ENCODE data around the gene TFR2.

The TFR2 gene

GRCh38 chr7:100649826-100650565 lies 8.6 kb upstream of the TFR2 start:
- FAIRE-seq, result no peak

DNA sequence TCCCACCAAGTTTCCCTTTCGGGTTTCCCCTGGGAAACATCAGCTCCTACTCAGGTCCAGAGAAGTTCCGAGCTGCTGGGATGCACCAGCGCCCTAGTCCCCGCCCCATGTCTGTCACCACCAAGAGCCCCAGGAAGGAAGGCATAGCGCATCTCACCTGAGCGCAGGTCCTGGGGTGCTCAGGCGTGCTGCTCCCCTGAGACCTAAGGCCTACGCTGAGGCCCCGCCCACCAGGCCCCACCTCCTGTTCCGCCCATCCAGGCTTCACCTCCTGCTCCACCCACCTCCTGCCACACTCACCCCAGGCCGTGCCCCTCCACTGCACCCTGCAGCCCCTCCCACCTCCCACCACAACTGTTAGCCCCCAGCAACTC lies 1.2 kb upstream of the TFR2 start:
- no peak for FAIRE-seq

GRCh38 chr7:100641860-100642533 lies 645 bp upstream of the TFR2 start:
- no peak for FAIRE-seq

DNA sequence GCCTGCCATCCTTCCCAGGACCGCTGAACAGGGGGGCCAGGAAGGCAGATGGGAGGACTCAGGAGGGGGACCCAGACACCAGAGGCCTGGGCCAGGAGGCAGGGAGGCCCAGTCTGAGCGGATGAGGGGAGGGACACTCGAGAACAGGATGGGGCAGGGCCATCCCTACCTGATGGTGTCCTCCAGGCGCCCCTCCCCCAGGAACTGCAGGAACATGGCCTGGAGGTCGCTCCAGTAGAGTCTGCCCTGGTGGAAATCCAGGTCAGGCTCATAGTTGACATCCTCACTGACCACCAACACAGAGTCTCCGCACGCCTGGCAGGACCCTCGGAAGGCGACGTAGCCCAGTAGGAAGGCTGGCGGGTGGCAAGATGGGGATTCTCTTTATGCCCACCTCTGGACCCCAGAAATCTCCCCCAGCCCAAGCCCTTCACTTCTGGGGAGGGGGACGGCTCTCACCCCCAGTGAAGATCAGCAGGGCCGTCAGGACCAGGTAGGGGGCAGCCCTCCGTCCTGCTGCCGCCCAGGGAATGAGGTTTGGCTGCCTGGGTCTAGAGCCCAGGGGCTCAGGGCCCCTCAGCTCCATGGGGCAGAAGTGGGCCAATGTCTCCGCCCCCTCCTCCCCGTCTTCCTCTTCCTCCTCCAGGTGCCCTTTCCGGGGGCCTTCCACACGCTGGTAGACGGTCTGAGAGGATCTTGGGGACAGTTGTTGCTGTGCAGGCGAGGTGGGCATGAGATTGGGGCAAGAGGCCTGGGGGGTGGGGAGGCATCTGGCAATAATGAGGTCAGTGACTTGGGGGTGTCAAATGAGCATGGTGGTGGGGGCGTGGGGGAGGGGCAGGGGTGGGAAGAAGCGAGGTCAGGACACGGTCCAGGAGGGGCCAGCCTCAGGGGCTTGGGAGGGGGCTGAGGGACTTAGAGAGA lies 573 bp downstream of the TFR2 start:
- no peak for FAIRE-seq

DNA sequence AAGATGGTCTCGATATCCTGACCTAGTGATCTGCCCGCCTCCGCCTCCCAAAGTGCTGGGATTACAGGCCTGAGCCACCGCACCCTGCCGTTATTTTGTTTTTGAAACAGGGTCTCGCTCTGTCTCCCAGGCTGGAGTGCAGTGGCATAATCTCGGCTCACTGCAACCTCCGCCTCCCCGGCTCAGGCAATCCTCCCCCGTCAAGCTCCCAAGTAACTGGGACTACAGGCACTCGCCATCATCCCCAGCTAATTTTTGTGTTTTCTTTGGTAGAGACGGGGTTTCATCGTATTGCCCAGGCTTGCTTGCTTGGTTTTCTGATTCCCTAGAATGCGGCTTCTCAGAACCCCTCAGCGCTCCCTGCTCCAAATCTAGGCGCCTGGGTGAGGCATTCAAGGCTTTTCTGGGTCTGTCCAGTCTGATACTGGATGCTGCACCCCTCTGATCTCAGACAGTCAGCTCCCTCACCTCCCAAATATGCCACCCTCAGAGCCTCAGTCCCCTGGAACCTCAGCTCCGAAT lies 1.3 kb downstream of the TFR2 start:
- FAIRE-seq, result no peak

DNA sequence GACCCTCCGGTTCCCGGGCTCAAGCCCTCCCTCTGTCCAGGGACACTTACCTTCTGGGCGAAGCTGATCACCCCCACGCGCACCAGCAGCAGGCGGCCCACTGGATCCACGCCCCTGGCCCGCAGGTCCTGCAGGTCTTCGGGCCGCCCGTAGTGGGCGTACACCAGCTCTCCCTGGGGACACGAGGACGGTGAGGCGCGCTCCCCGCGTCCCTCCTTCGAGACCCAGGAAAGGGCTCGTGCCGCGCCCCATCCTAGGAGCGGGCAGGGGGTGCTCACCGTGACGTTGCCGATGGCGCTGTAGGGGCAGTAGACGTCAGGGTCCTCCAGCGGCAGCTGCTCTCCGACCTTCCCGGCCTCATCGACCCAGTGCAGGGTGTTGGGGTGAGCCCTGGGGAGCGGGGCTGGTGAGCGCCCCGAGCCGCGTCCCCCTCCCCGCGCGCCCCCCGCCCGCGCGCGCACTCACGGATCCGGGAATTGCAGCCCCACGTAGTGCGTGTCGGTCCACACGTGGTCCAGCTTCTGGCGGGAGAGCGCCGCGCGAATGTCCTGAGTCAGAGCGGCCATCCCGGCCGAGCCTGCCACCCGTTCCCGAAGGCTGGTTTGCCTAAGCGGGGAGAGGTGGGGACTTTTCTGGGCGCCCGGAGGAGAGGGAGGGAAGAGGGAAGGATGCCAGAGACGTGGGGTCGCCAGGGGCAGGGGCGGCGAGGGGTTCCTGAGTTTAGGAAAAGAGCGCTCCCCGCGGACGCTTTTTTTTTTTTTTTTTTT lies 8.2 kb downstream of the TFR2 start:
- FAIRE-seq, result no peak

DNA sequence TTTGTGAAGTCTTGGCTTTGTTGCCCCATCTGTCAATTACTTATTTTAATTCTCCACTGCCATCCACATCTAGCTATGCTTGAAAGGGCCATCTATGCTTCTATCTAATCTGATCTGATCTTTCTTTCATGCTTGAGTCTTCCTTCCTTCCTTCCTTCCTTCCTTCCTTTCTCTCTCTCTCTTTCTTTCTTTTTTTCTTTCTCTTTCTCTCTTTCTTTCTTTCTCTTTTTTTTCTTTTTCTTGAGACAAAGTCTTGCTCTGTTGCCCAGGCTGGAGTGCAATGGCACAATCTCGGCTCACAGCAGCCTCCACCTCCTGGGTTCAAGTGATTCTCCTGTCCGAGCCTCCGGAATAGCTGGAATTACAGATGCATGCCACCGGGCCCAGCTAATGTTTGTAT lies 11.3 kb downstream of the TFR2 start:
- FAIRE-seq, result no peak

- no peak for FAIRE-seq
Measured at GRCh38 chr7:100629117-100629716, 12.1 kb downstream of the TFR2 start.

GRCh38 chr7:100627238-100627549 lies 14.2 kb downstream of the TFR2 start:
- no peak for FAIRE-seq

GRCh38 chr7:100626530-100627237 lies 14.7 kb downstream of the TFR2 start:
- FAIRE-seq, result no peak

- FAIRE-seq, result no peak
Measured at GRCh38 chr7:100626055-100626454, 15.3 kb downstream of the TFR2 start.

DNA sequence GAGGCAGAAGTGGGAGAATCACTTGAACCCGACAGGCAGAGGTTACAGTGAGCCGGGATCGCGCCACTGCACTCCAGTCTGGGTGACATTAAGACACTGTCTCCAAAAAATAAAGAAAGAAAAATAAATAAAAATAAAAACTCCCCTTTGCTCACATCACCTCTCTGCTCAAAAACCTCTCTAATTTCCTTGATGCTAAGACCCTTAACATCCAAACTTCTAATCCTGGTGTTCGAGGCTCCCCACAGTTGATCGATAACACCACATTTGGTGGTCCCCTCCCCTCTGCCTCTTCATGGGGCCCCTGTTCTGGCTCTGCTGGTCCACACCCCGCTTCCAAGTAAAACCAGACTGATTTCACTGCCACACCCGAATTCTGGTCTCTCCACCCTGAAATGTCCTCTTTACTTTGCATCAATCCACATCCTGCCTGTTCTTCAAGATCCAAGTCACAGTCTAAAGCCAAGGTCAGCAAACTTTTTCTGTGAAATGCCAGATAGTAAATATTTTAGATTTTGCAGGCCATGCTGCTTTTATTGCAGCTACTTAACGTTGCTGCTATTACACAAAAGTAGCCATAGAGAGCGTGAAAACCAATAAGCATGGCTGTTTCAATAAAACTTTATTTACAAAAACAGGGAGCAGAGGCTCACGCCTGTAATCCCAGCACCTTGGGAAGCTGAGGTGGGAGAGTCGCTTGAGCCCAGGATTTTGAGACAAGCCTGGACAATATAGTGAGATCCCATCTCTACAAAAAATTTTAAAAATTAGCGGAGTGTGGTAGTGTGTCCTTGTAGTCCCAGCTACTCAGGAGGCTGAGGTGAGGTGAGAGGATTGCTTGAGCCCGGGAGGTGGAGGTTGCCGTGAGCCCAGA lies 17.2 kb downstream of the TFR2 start:
- FAIRE-seq, result no peak

- no peak for FAIRE-seq
Measured at GRCh38 chr7:100621554-100621953, 19.8 kb downstream of the TFR2 start.

GRCh38 chr7:100620804-100621203 lies 20.5 kb downstream of the TFR2 start:
- no peak for FAIRE-seq

- FAIRE-seq, result no peak
Measured at GRCh38 chr7:100620239-100620638, 21.1 kb downstream of the TFR2 start.

DNA sequence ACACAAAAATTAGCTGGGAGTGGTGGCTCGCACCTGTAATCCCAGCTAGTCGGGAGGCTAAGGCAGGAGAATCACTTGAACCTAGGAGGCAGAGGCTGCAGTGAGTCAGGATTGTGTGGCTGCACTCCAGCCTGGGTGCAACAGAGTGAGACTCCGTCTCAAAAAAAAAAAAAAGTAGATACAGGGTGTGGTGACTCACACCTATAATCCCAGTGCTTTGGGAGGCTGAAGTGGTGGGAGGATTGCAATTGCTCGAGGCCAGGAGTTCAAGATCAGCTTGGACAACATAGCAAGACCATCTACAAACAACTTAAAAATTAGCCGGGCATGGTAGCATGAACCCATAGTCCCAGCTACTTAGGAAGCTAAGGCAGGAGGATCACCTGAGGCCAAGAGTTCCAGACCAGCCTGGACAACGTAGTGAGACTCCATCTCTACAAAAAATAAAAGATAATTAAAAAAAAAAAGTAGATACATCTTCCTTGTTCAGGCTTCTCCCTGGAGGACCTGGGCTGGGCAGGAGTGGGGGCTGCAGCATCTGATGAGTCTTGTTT lies 27.0 kb downstream of the TFR2 start:
- FAIRE-seq, result no peak

DNA sequence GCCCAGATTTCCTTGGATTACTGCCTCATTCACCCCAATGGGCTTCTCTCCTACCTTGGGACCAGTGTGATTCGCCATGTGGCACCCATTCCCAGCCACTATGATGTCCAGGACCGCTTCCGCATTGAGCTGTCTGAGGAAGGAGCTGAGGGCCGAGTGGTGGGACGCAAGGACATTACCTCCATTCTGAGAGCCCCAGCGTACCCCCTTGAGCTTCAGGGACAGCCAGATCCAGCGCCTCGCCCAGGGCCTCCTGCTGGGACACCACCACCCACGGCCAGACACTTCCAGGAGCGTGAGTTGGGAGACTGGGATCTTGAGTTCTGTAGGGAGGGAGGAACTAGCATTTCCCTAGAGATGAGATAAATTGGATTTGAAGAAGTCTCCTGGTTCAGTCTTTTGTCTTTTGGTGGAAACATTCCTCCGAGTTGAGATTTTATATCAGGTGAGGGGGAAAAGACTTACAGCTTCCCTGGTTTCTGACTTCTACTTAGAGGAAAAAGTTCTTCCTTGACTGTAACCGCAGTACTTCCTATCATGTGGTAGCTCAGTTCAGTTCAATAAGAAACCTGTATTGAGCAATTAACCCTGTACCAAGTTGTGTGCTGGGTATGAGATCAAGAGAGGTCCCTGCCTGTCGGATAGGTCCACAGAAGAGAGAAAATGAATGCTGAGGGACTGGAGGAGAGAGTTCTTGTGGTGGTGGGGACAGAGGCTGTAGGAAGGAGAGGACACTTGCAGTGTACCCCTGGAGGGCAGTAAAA lies 27.8 kb downstream of the TFR2 start:
- no peak for FAIRE-seq

- FAIRE-seq, result no peak
Measured at GRCh38 chr7:100612730-100613390, 28.5 kb downstream of the TFR2 start.

Data from A204.1 (cell line).